ENCODE data around the gene RHOA.
"Not testable (repeated sequence)": the region's sequence is repeated elsewhere in the genome, so short reads cannot be mapped to it uniquely, and the experiment has no call there.

RHOA gene

DNA sequence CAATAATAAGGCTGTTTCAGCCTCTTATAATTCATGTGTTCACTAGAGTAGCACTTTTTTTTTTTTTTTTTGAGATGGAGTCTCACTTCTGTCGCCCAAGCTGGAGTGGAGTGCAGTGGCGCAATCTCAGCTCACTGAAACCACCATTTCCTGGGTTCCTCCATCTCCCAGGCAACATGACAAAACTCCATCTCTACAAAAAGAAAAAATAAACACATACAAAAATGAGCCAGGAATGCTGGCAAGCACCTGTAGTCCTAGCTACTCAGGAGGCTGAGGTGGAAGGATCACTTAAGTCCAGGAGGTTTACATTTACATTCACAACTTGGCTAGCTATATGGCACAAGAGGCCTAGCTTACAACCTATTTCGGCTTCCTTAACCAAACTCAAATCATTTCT is 78.7 kb downstream of the RHOA start:
- DNase-seq (ENCODE audit: insufficient read length, low spot score) (no peak), FAIRE-seq (no peak)

GRCh38 chr3:49329186-49329585 is 82.6 kb downstream of the RHOA start:
- DNase-seq (ENCODE audit: insufficient read length, low spot score) = no peak
- no peak for FAIRE-seq

DNA sequence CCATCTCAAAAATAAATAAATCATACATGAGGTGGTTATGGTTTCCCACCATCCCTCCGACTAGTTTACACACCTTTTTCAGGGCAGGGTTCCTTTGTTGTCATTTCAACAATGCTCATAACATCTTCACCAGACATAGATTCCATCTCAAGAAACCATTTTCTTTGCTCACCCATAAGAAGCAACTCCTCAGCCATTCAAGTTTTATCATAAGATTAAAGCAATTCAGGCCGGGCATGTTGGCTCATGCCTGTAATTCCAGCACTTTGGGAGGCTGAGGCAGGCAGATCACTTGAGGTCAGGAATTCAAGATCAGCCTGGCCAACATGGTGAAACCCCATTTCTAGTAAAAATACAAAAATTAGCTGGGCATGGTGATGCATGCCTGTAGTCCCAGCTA is 83.4 kb downstream of the RHOA start:
- not testable (repeated sequence) for FAIRE-seq; DNase-seq (ENCODE audit: insufficient read length, low spot score)

DNA sequence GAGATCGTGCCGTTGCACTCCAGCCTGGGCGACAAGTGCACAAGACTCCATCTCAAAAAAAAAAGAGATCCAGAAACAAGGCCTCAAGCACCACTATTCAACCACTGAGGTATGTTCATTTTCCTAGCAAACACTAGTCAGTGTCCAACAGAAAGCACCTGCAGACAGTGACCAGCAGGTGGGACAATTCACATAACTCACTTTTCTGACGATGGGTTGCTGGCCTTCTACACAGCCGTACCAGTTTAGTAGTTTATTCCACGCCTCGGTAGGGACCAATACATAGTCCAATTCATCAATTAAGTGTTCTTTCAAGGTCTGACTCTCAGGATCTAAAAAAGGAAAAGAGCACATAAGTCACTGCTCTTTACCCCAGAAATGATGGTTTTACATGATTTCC is 84.3 kb downstream of the RHOA start:
- DNase-seq (ENCODE audit: insufficient read length, low spot score) (no peak), FAIRE-seq (no peak)

- peak; percentile 80 for FAIRE-seq
- no peak for DNase-seq (ENCODE audit: insufficient read length, low spot score)
Observed at GRCh38 chr3:49324768-49325167, 87.0 kb downstream of the RHOA start.

- DNase-seq (ENCODE audit: insufficient read length, low spot score) = no peak
- FAIRE-seq = no peak
Observed at GRCh38 chr3:49316696-49317457, 94.9 kb downstream of the RHOA start.

DNA sequence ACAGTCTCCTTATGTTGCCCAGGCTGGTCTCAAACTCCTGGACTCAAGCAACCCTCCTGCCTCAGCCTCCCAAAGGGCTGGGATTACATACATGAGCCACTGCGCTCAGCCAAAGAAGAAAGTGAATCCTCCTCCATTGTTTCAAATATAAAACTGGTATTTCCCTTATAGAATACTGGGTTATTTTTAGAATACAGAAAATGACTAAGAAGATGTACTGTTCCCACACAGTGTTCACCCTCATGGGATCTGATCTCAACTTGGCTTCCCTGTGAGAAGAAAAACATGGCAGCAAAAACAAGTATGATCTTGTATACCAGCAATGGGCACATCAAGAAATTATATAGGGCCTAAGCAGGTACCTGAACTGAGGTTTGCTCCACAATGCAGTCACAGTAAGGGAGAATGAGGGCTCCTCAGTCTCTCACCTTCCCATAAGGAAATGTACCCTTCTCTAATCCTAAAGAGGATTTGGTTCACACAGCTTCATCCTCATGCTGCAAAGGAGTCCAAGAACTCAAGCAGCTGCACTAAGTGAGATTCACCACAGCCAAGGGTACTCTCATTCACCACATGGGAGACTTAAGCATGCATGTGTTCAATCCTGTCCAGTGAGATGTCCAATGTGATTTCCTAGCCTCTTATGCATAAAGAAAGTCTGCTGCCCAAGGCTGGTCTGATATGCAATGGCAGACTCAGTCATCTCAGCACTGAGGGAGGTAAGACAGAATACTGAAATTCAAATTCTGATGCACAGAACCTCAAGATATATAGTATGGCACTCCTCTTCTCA is 97.7 kb downstream of the RHOA start:
- no peak for DNase-seq (ENCODE audit: insufficient read length, low spot score)
- no peak for FAIRE-seq

DNA sequence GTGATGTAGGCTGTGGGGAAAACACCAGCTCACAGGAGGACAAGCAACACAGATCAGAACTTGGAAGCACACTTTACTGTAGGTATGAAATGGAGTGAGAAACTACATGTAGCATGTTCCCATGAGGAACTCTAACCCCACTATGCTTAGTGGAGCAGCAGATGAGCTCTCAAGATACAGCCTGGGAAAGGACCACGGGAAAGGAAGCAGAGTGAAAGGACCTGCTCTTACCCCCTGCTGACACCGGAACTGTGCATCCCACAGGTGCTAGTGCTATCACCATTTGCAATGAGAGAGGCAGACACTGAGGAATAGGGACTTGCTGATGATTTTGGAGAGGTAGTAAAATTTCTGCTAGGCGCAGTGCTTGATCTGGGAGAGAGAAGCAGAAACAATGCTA is 100.5 kb downstream of the RHOA start:
- no peak for DNase-seq (ENCODE audit: insufficient read length, low spot score)
- no peak for FAIRE-seq

- FAIRE-seq = no peak
Observed at GRCh38 chr3:49310677-49311076, 101.1 kb downstream of the RHOA start.

More at GRCh38 chr3:49310677-49311076, 101.1 kb downstream of the RHOA start:
- DNase-seq (ENCODE audit: insufficient read length, low spot score) = no peak

Measured in HTR-8/SVneo (cell line).